Esophagus muscularis mucosa (tissue), 4 donors: Measurements from ENCODE around the gene LDB3. TPM values are rescaled to one million over a fixed set of nuclear protein-coding genes. Genes with fewer than 3 reads are reported as not detected.

ENCODE experiments used
- DNase-seq: peaks from one replicate; pipeline ENCODE4 v3.0.0-alpha.2; 2017; ENCODE audit errors: extremely low spot score
- H3K27ac ChIP-seq, 4 donors: fragments of 200-600 bp; sonication (generic); replicated peaks in 1 of 4; 1 replicate in 3 of 4; 2 replicates in 1 of 4; pipeline ENCODE4 v1.5.1; 2016 to 2019; ENCODE audit warnings: mild to moderate bottlenecking in 1 of 4
- H3K27me3 ChIP-seq, 4 donors: fragments of 200-600 bp; sonication (generic); one replicate each; pipeline versions ENCODE4 v1.5.1 to v1.6.0; 2016 to 2019
- H3K36me3 ChIP-seq, 4 donors: fragments of 200-600 bp; sonication (generic); one replicate each; pipeline ENCODE4 v1.5.1; 2016 to 2019
- H3K4me1 ChIP-seq, 4 donors: fragments of 200-600 bp; sonication (generic); one replicate each; pipeline ENCODE4 v1.5.1; 2016 to 2019
- H3K4me3 ChIP-seq, 4 donors: fragments of 200-600 bp; sonication (generic); 1 replicate in 2 of 4; 2 replicates in 2 of 4; pipeline ENCODE4 v1.5.1; 2016 to 2019; ENCODE audit warnings: mild to moderate bottlenecking in 4 of 4, moderate library complexity in 1 of 4
- H3K9me3 ChIP-seq, 4 donors: fragments of 200-600 bp; sonication (generic); 1 replicate in 3 of 4; 2 replicates in 1 of 4; pipeline ENCODE4 v1.5.1; 2016 to 2019
- EP300 ChIP-seq: sonication (generic); formaldehyde crosslinking; IDR thresholded peaks from one replicate; pipeline ENCODE4 v1.6.1; 2017; ENCODE audit warnings: antibody characterized with exemption
- POLR2A ChIP-seq: fragments of 450-650 bp; IDR thresholded peaks from one replicate; pipeline ENCODE4 v1.6.1; 2017; ENCODE audit warnings: antibody characterized with exemption, moderate library complexity, mild to moderate bottlenecking, low read depth
- POLR2AphosphoS5 ChIP-seq, 2 donors: sonication (generic); formaldehyde crosslinking; IDR thresholded peaks; one replicate each; pipeline ENCODE4 v1.6.1; 2017; ENCODE audit warnings: antibody characterized with exemption in 2 of 2
- WGBS: methylation state at CpG from one replicate; pipeline ENCODE4 v1.1.5; 2018; 5-methylcytosine and 5-hydroxymethylcytosine counted together
- intact Hi-C: fragments of 100-400 bp; cut with DNase I; formaldehyde crosslinking; loops from one replicate; pipeline ENCODE4 v1.15.1; 2023
- total RNA-seq, 4 donors: library from RNA; depleted of rRNA; stranded (reverse); fragments of >200 nt; gene quantifications; one replicate each; pipeline versions ENCODE4 v1.1.0 to v1.2.1, GENCODE V29; 2016
- TF ChIP-seq, protein P1 (sequence below), 3 experiments: fragments of 200-600 bp in 2 of 3; fragments of 450-650 bp in 1 of 3; sonication (generic) in 2 of 3; IDR thresholded peaks; one replicate each; pipeline ENCODE4 v1.5.1; 2017 to 2019; ENCODE audit warnings: antibody characterized with exemption in 3 of 3, mild to moderate bottlenecking in 2 of 3, moderate library complexity in 1 of 3

Gene LDB3
- total RNA-seq, 4 donors from 2014 or later, result 12.6 to 42.3 (median 21.6) TPM

DNA sequence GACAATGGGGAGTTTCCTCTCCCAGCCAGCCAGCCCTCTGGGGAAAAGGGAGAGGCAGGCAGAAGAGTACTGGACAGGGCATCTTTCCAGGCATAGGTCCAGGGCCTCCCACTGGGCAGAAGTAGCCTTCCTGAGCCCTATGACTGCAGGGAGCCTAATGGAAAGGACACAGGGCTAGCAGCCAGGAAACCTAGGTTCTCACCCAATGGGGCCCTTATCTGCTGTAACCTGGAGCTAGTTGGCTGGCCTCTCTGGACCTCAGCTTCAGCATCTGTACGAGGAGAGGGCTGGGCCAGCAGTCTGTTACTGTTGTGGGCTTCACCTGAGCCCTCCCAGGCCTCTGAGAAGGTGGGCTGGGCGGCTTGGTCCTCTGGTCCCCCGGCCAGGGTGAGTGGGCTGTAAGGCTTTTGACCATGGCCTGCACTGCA is 22.4 kb downstream of the LDB3 start:
- no peak for DNase-seq
- TF ChIP-seq POLR2AphosphoS5 (IDR thresholded peaks at IDR 0.05) (no peak), EP300 (no peak), POLR2A (no peak)
- TF ChIP-seq, protein P1, sequence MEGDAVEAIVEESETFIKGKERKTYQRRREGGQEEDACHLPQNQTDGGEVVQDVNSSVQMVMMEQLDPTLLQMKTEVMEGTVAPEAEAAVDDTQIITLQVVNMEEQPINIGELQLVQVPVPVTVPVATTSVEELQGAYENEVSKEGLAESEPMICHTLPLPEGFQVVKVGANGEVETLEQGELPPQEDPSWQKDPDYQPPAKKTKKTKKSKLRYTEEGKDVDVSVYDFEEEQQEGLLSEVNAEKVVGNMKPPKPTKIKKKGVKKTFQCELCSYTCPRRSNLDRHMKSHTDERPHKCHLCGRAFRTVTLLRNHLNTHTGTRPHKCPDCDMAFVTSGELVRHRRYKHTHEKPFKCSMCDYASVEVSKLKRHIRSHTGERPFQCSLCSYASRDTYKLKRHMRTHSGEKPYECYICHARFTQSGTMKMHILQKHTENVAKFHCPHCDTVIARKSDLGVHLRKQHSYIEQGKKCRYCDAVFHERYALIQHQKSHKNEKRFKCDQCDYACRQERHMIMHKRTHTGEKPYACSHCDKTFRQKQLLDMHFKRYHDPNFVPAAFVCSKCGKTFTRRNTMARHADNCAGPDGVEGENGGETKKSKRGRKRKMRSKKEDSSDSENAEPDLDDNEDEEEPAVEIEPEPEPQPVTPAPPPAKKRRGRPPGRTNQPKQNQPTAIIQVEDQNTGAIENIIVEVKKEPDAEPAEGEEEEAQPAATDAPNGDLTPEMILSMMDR (IDR thresholded peaks at IDR 0.05), result no peak
- no peaks in the 10 kb centered on the region for H3K27me3 ChIP-seq
- 100% methylated on average over 1 of the region's 3 CpGs for WGBS
- intact Hi-C loops, result loop anchor here (5.0 kb wide), 1 partner anchor 212 kb away; no protein-coding TSS in a partner anchor
- H3K9me3 ChIP-seq, result no peaks in the 10 kb centered on the region
- H3K4me3 ChIP-seq, result no peak overlapping the region
- peak overlapping the region; percentile 32 to 87 (median 50) for H3K27ac ChIP-seq
- peaks cover 0 to 29% (median 19%) of the 10 kb centered on the region in 4 donors for H3K36me3 ChIP-seq
- H3K4me1 ChIP-seq, result peaks cover 47 to 86% (median 81%) of the 10 kb centered on the region in 4 donors

DNA sequence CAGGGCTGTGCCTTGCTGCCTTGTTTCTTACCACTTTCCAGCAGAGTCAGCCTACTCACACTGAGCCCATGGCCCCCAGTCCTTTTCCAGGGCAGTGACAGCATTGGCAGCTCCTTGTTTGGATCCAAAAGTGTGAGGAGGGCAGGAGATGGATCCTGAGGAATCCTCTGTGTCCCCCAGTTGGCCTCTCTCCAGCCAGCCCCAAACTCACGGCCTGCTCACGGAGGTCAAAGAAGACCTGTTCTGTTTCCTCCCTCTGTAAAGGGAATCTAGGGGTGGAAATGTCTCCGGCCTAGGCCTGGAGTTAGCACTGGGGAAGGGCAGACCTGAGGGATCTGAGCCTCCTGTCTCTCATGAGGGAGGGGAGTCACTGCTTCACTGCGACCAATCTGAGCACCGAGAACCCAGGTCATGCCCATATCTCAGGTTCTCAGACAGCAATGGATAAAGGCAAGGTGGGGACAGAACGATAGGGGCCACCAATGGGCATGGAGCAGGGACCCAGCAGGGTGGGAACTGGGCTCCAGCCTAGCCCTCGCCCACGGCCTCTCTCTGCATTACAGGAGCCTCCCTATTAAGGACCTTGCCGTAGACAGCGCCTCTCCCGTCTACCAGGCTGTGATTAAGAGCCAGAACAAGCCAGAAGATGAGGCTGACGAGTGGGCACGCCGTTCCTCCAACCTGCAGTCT is 23.2 kb downstream of the LDB3 start:
- H3K27me3 ChIP-seq, result no peaks in the 10 kb centered on the region
- intact Hi-C loops, result loop anchor here (5.0 kb wide), 1 partner anchor 211 kb away; no protein-coding TSS in a partner anchor
- no peak for DNase-seq
- H3K4me3 ChIP-seq, result no peak overlapping the region
- H3K4me1 ChIP-seq, result peaks cover 40 to 78% (median 74%) of the 10 kb centered on the region in 4 donors
- H3K27ac ChIP-seq, result peak overlapping the region; percentile 32 to 87 (median 50)
- TF ChIP-seq, protein P1 (IDR thresholded peaks at IDR 0.05), result no peak
- no peak for TF ChIP-seq EP300
- TF ChIP-seq POLR2AphosphoS5 (IDR thresholded peaks at IDR 0.05), result no peak
- no peak for TF ChIP-seq POLR2A
- 83% methylated on average over 10 of the region's 14 CpGs for WGBS
- peaks cover 0 to 31% (median 21%) of the 10 kb centered on the region in 4 donors for H3K36me3 ChIP-seq
- no peaks in the 10 kb centered on the region for H3K9me3 ChIP-seq

DNA sequence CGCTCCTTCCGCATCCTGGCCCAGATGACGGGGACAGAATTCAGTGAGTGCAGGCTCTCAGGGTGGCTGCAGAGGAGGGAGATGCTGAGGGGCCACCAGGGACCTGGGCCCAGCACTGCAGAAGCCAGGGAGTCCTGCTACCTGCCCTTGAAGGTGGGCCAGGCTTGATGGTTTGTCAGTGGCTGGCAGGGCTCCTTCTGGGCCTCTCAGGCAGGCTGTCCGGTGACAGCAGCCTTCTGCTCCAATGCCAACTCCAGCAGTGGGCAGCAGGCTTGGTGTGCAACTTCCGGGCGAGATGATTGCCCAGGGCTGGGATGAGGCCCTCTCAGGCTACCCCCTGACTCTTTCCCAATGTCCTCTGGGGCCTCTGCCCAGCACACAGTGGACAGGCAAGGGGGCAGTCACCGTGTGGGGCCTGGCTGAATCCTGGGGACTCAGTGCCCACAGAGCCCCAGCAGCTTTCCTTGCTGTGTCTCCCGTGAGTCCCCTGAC is 23.8 kb downstream of the LDB3 start:
- Histone ChIP-seq H3K36me3 (peaks cover 0 to 30% (median 27%) of the 10 kb centered on the region in 4 donors), H3K4me3 (no peak overlapping the region), H3K9me3 (no peaks in the 10 kb centered on the region), H3K27me3 (no peaks in the 10 kb centered on the region), H3K27ac (peak overlapping the region; percentile 32 to 87 (median 50)), H3K4me1 (peaks cover 34 to 72% (median 70%) of the 10 kb centered on the region in 4 donors)
- TF ChIP-seq EP300 (no peak), POLR2AphosphoS5 (IDR thresholded peaks at IDR 0.05) (peak in 1 of 2 donors; percentile 4), POLR2A (no peak)
- TF ChIP-seq, protein P1 (IDR thresholded peaks at IDR 0.05), result no peak
- 88% methylated on average over 6 of the region's 8 CpGs for WGBS
- no peak for DNase-seq
- intact Hi-C loops, result loop anchor here (5.0 kb wide), 1 partner anchor 210 kb away; no protein-coding TSS in a partner anchor

DNA sequence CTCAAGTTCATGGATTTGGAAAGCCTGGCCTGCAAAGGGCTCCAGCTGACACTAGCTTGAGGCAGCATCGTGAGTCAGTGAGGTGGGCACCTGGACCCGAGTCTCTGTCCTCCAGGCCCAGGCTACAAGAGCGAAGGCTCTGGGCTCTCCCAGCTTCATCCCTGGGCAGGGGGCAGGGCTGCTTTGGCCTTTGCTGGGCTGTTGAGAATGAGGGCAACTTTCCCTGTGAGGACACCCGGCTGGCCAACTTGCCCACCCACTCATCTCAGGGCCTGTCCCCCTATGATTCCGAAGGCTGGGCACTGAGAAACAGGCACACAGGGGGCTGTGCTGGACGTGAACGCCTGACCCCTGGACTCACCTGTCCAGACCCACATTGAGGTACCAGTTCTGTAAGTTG is 24.4 kb downstream of the LDB3 start:
- Histone ChIP-seq H3K27ac (peak overlapping the region; percentile 32 to 87 (median 50)), H3K4me1 (peaks cover 33 to 66% (median 64%) of the 10 kb centered on the region in 4 donors), H3K4me3 (no peak overlapping the region), H3K27me3 (no peaks in the 10 kb centered on the region), H3K36me3 (peaks cover 0 to 32% (median 27%) of the 10 kb centered on the region in 4 donors), H3K9me3 (no peaks in the 10 kb centered on the region)
- WGBS, result 92% methylated on average over 4 of the region's 7 CpGs
- TF ChIP-seq EP300 (no peak), POLR2A (no peak), POLR2AphosphoS5 (IDR thresholded peaks at IDR 0.05) (no peak)
- TF ChIP-seq, protein P1 (IDR thresholded peaks at IDR 0.05), result no peak
- no peak for DNase-seq
- intact Hi-C loops, result loop anchor here (5.0 kb wide), 1 partner anchor 210 kb away; no protein-coding TSS in a partner anchor
